Heart left ventricle (tissue), 16 donors: ENCODE data around the gene SLC25A11. TPM values are rescaled to one million over a fixed set of nuclear protein-coding genes. Genes with fewer than 3 reads are reported as not detected.
A peak's percentile ranks its signal among the peaks of the same experiment; 100 is the strongest.
"Not testable (repeated sequence)": the region's sequence is repeated elsewhere in the genome, so short reads cannot be mapped to it uniquely, and the experiment has no call there.

ENCODE experiments used
- ATAC-seq, 4 donors: fragments of 200-7000 bp; cut with Tn5 transposase; one replicate each; pipeline ENCODE4 v1.9.1; 2020 to 2022; ENCODE audit warnings: moderate library complexity in 4 of 4, mild to moderate bottlenecking in 3 of 4, moderate number of reproducible peaks in 1 of 4
- DNase-seq, 5 donors: peaks; one replicate each; pipeline ENCODE4 v3.0.0-alpha.2; 2020
- H3K27ac ChIP-seq, 12 donors: fragments of 200-600 bp; sonication (generic) in 4 of 12; one replicate each; pipeline versions ENCODE4 v1.5.0 to v1.8.0; 2016 to 2022; ENCODE audit warnings: mild to moderate bottlenecking in 2 of 12
- H3K27me3 ChIP-seq, 9 donors: fragments of 200-600 bp; sonication (generic) in 2 of 9; one replicate each; pipeline versions ENCODE4 v1.5.1 to v1.8.0; 2016 to 2022; ENCODE audit warnings: mild to moderate bottlenecking in 3 of 9
- H3K36me3 ChIP-seq, 9 donors: fragments of 200-600 bp; sonication (generic) in 2 of 9; one replicate each; pipeline versions ENCODE4 v1.5.0 to v1.8.0; 2018 to 2022; ENCODE audit warnings: mild to moderate bottlenecking in 2 of 9
- H3K4me1 ChIP-seq, 12 donors: fragments of 200-600 bp; sonication (generic) in 4 of 12; one replicate each; pipeline versions ENCODE4 v1.5.0 to v1.8.0; 2016 to 2022; ENCODE audit warnings: mild to moderate bottlenecking in 3 of 12
- H3K4me3 ChIP-seq, 12 donors: fragments of 200-600 bp; sonication (generic) in 4 of 12; one replicate each; pipeline versions ENCODE4 v1.5.0 to v1.8.0; 2017 to 2022; ENCODE audit warnings: mild to moderate bottlenecking in 9 of 12, moderate library complexity in 4 of 12
- H3K9me3 ChIP-seq, 12 donors: fragments of 200-600 bp; sonication (generic) in 4 of 12; one replicate each; pipeline versions ENCODE4 v1.5.0 to v1.8.0; 2016 to 2022; ENCODE audit warnings: mild to moderate bottlenecking in 1 of 12
- POLR2A ChIP-seq, 2 donors: fragments of 450-650 bp; IDR thresholded peaks; one replicate each; pipeline ENCODE4 v1.6.1; 2017; ENCODE audit warnings: antibody characterized with exemption in 2 of 2, mild to moderate bottlenecking in 2 of 2, moderate library complexity in 2 of 2
- WGBS, 4 donors: extraction: QIAGEN DNeasy Blood & Tissue Kit in 2 of 4; methylation state at CpG; one replicate each; pipeline versions ENCODE4 v1.1.5 to v1.1.7; 2013 to 2018; 5-methylcytosine and 5-hydroxymethylcytosine counted together
- intact Hi-C, 10 donors: fragments of 100-400 bp; cut with DNase I; formaldehyde crosslinking; loops; one replicate each; pipeline versions ENCODE4 v1.11.1 to v1.14.2; 2022
- polyA plus RNA-seq, 2 donors: library from polyadenylated mRNA; stranded (reverse); fragments of 200-250 nt; gene quantifications; one replicate each; pipeline ENCODE4 v1.2.3, GENCODE V29; 2013
- total RNA-seq, 9 donors: library from RNA; depleted of rRNA in 2 of 9; stranded (reverse); fragments of >200 nt in 2 of 9; fragmentation: NEBNext Ultra II Directional in 3 of 9; extraction: Animal tissue kit (Norgen Biotek cat#: 25700) in 3 of 9; gene quantifications; one replicate each; pipeline versions ENCODE4 v1.1.0 to v1.2.4, GENCODE V29; 2016 to 2023
- TF ChIP-seq, protein P1 (sequence below), 12 donors: fragments of 200-600 bp; sonication (generic) in 4 of 12; IDR thresholded peaks; one replicate each; pipeline versions ENCODE4 v1.5.0 to v1.8.0; 2018 to 2022; ENCODE audit warnings: antibody characterized with exemption in 12 of 12, mild to moderate bottlenecking in 5 of 12
- donor health status: ischemic (EF 13 %, LVEDD 7.1; RV severe dilation, severe dysfunction).
- donor health status: healthy with polysubstance abuse.
- donor health status: DM: no; HTN: yes; CAD: no.
- donor health status: DM: no; HTN: no; CAD: no.
- donor health status: ischemic (EF 25% LVEDD 6.9; RV normal size, moderate dysfunction).
- donor health status: ischemic (EF 25% LVEDD 5.7; RV mildly dilated, moderate dysfunction).
- donor health status: healthy.
- donor health status: DM: yes; HTN: yes; CAD: no.
- donor health status: ischemic (EF 35%, LVEDD 5.7; RV mildly dilated, moderate dysfunction).
- donor health status: nonischemic (EF 11% LVEDD 7.7; RV severe dilation, severe dysfunction).
- donor health status: DM: yes; HTN: yes; CAD: no.
- donor health status: PGD.
- donor health status: ischemic (EF 29% LVEDD 5.4; RV normal size, mild dysfunction).
- donor health status: nonischemic (EF 23%, LVEDD 6.1; RV moderate dilation, normal function).

Gene SLC25A11
- total and polyA plus RNA-seq, 11 donors: 136 to 282 (median 168) TPM

DNA sequence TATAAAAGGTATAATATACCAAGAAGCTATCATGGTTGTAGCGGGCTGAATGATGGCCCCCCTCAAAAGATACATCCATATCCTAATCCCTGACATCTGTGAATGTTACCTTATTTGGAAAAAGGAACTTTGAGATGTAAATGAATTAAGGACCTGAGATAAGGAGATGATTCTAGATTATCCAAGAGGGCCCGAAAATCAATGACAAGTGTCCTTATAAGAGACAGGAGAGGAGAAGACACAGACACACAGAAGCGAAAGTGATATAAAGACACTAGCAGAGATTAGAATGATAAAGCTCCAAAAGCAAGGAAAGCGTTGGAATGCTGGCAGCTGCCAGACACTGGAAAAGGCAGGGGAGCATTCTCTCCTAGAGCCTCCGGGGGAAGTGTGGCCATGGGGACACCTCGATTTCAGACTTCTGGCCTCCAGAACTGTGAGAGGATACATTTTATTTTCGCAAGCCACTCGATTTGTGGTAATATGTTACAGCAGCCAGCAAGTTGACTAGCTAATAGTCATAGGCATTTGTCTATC is 20.3 kb downstream of the SLC25A11 start:
- TF ChIP-seq, protein P1, sequence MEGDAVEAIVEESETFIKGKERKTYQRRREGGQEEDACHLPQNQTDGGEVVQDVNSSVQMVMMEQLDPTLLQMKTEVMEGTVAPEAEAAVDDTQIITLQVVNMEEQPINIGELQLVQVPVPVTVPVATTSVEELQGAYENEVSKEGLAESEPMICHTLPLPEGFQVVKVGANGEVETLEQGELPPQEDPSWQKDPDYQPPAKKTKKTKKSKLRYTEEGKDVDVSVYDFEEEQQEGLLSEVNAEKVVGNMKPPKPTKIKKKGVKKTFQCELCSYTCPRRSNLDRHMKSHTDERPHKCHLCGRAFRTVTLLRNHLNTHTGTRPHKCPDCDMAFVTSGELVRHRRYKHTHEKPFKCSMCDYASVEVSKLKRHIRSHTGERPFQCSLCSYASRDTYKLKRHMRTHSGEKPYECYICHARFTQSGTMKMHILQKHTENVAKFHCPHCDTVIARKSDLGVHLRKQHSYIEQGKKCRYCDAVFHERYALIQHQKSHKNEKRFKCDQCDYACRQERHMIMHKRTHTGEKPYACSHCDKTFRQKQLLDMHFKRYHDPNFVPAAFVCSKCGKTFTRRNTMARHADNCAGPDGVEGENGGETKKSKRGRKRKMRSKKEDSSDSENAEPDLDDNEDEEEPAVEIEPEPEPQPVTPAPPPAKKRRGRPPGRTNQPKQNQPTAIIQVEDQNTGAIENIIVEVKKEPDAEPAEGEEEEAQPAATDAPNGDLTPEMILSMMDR (IDR thresholded peaks at IDR 0.05): no peak
- TF ChIP-seq POLR2A (IDR thresholded peaks at IDR 0.05): no peak
- WGBS, 4 donors: 69 to 72% (median 71%) methylated on average over 8 of the region's 8 CpGs
- Histone ChIP-seq H3K9me3 (no peaks in the 10 kb centered on the region), H3K4me3 (no peak overlapping the region), H3K27me3 (no peaks in the 10 kb centered on the region), H3K36me3 (no peaks in the 10 kb centered on the region), H3K27ac (no peak overlapping the region), H3K4me1 (peaks cover 0 to 9% (median 0%) of the 10 kb centered on the region in 12 donors)
- ATAC-seq (no peak), DNase-seq (no peak)
- intact Hi-C loops: loop anchor here in 1 of 10 donors (5.0 kb wide), 1 partner anchor 53 kb away; no protein-coding TSS in a partner anchor

DNA sequence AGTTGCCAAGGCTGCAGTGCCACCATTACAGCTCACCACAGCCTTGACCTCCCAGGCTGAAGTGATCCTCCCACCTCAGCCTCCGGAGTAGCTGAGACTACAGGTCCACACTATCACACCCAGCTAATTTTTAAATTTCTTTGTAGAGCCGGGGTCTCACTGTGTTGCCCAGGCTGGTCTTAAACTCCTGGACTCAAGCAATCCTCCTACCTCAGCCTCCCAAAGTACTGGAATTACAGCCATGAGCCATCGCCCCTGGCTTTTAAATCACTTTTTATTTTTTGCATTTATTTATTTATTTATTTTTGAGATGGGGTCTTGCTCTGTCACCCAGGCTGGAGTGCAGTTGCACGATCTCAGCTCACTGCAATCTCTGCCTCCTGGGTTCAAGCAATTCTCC is 25.3 kb downstream of the SLC25A11 start:
- H3K36me3 ChIP-seq, H3K4me1 ChIP-seq, H3K4me3 ChIP-seq, H3K27ac ChIP-seq, DNase-seq, H3K9me3 ChIP-seq, H3K27me3 ChIP-seq, ATAC-seq: not testable (repeated sequence)
- 93 to 97% (median 96%) methylated on average over 4 of the region's 4 CpGs for WGBS, 4 donors
- intact Hi-C loops: loop anchor here in 1 of 10 donors (5.0 kb wide), 1 partner anchor 73 kb away; the partner anchor contains the start of gene CAMTA2

DNA sequence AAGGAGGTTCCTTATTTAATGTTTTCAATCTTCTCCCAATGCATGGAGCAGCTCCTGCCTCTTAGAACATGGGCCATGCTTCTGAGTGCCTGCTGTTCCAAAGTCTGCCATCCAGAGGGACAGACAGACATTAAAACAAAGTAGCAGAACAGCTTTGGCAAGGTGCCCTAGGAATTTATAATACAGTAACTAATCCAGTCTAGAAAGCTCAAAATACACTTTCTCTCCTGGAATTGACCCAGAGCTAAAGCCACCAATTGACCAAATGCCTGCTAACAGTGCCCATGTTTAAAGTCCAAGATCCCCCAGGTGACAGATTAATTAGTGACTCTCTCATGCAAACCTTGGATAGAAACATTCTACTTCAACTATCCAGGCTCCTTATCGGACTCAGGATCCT is 25.9 kb downstream of the SLC25A11 start:
- WGBS, 4 donors: 82 to 94% (median 85%) methylated on average over 1 of the region's 1 CpG
- intact Hi-C loops: loop anchor here in 1 of 10 donors (5.0 kb wide), 1 partner anchor 73 kb away; the partner anchor contains the start of gene CAMTA2
- peaks cover 0 to 8% (median 5%) of the 10 kb centered on the region in 12 donors for H3K4me1 ChIP-seq
- no peaks in the 10 kb centered on the region for H3K9me3 ChIP-seq
- no peaks in the 10 kb centered on the region for H3K27me3 ChIP-seq
- no peak overlapping the region for H3K27ac ChIP-seq
- TF ChIP-seq, protein P1 (IDR thresholded peaks at IDR 0.05): no peak
- TF ChIP-seq POLR2A (IDR thresholded peaks at IDR 0.05): no peak
- DNase-seq (no peak), ATAC-seq (no peak)
- no peaks in the 10 kb centered on the region for H3K36me3 ChIP-seq
- H3K4me3 ChIP-seq: no peak overlapping the region

DNA sequence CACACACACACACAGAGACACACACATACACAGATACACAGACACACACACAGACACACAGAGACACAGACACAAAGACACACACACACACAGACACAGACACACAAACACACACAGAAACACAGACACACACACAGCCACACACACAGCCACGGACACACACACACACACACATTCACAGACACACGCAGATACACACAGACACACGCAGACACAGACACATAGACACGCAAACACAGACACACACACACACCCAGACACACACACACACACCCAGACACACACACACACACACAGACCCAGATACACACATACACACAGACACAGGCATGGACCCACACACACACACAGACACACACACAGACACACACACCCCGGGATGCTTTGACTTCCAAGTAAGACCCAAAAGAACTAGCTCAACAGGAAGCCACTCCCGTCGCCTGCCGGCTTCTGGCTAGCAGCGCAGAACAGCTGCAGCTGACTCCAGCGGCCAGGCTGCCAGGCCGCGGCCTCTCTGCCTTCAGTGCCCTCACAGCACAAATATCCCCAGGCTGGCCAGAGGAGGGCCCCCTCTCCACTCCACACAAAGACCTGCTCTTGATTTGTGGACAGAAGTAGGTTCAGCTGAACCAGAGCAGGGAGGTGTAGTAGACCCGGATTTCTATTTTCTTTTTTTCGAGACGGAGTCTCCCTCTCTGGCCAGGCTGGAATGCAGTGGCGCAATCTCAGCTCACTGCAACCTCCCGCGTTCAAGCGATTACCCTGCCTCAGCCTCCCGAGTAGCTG is 30.9 kb downstream of the SLC25A11 start:
- peak overlapping the region in 2 of 12 donors; percentile 6 to 30 for H3K4me3 ChIP-seq
- H3K9me3 ChIP-seq: no peaks in the 10 kb centered on the region
- DNase-seq (peak; percentile 90 to 95 (median 93)), ATAC-seq (peak; percentile 95 to 99 (median 98))
- H3K27ac ChIP-seq: peak overlapping the region; percentile 7 to 75 (median 54)
- intact Hi-C loops: loop anchor here (1.0 to 10.0 kb wide), 9 partner anchors 33 to 156 kb away; partner anchors contain the start of genes CAMTA2 (in 8 of the 10), RNF167 (in 1 of the 10), SLC25A11 (in 1 of the 10) and SPAG7 (in 1 of the 10)
- TF ChIP-seq, protein P1 (IDR thresholded peaks at IDR 0.05): peak; percentile 74 to 95 (median 86)
- no peak for TF ChIP-seq POLR2A (IDR thresholded peaks at IDR 0.05)
- H3K27me3 ChIP-seq: no peaks in the 10 kb centered on the region
- H3K4me1 ChIP-seq: peaks cover 0 to 17% (median 9%) of the 10 kb centered on the region in 12 donors
- no peaks in the 10 kb centered on the region for H3K36me3 ChIP-seq
- 12 to 23% (median 17%) methylated on average over 20 of the region's 20 CpGs for WGBS, 4 donors
